PC-3 (cell line): ENCODE measurements around the gene PIEZO2. TPM values are rescaled to one million over a fixed set of nuclear protein-coding genes. Genes with fewer than 3 reads are reported as not detected.
"Not testable (repeated sequence)": the region's sequence is repeated elsewhere in the genome, so short reads cannot be mapped to it uniquely, and the experiment has no call there.

Source experiments
- ATAC-seq: fragments of 200-7000 bp; cut with Tn5 transposase; 2 replicates; pipeline ENCODE4 v1.9.1; 2020; ENCODE audit warnings: mild to moderate bottlenecking, moderate library complexity
- BruUV-seq: library from RNA; stranded (reverse); fragments of 400-500 nt; replicated peaks from 2 replicates; lab custom pipeline; 2021; lab: Mats Ljungman, UMichigan
- CTCF ChIA-PET: fragments of 300-600 bp; sonication (Branson Sonifier 250); formaldehyde crosslinking; loops from one replicate; lab custom pipeline; 2022; ENCODE audit warnings: antibody characterized with exemption; lab: Charles Lee
- POLR2A ChIA-PET: fragments of 300-600 bp; sonication (Branson Sonifier 250); formaldehyde crosslinking; loops from one replicate; lab custom pipeline; 2022; ENCODE audit warnings: antibody characterized with exemption; ENCODE audit not compliant: unreplicated experiment; lab: Charles Lee
- DNase-seq: peaks from one replicate; pipeline ENCODE4 v3.0.0-alpha.2; 2015
- H2AFZ ChIP-seq: fragments of 300-600 bp; sonication (generic); 2 replicates; pipeline ENCODE4 v1.6.0; 2016; ENCODE audit warnings: antibody characterized with exemption, low read length
- H3F3A ChIP-seq: fragments of 300-600 bp; sonication (generic); one replicate; pipeline ENCODE4 v1.6.0; 2017; ENCODE audit warnings: antibody characterized with exemption, low read length, control low read depth, mild to moderate bottlenecking; ENCODE audit not compliant: unreplicated experiment
- H3K27ac ChIP-seq: fragments of 300-600 bp; sonication (generic); 2 replicates; pipeline ENCODE4 v1.5.1; 2016; ENCODE audit warnings: mild to moderate bottlenecking, low read length
- H3K27me3 ChIP-seq: fragments of 300-600 bp; sonication (generic); 2 replicates; pipeline ENCODE4 v1.6.1; 2016; ENCODE audit warnings: low read length, mixed read lengths
- H3K36me3 ChIP-seq: fragments of 300-600 bp; sonication (generic); 2 replicates; pipeline ENCODE4 v1.6.1; 2016; ENCODE audit warnings: low read depth, mixed run types, low read length, mixed read lengths
- H3K4me1 ChIP-seq: fragments of 300-600 bp; sonication (generic); 2 replicates; pipeline ENCODE4 v1.5.1; 2016; ENCODE audit warnings: low read length; ENCODE audit not compliant: insufficient read depth
- H3K4me2 ChIP-seq: fragments of 300-600 bp; sonication (generic); 2 replicates; pipeline ENCODE4 v1.6.0; 2016; ENCODE audit warnings: low read length
- H3K4me3 ChIP-seq: fragments of 300-600 bp; sonication (generic); 2 replicates; pipeline ENCODE4 v1.5.1; 2016; ENCODE audit warnings: mild to moderate bottlenecking, low read length, mixed read lengths
- H3K79me2 ChIP-seq: fragments of 300-600 bp; sonication (generic); 2 replicates; pipeline ENCODE4 v1.6.1; 2017; ENCODE audit warnings: low read length, mixed read lengths
- H3K9ac ChIP-seq: fragments of 300-600 bp; sonication (generic); 2 replicates; pipeline ENCODE4 v1.6.0; 2016; ENCODE audit warnings: mild to moderate bottlenecking, low read length
- H3K9me2 ChIP-seq: fragments of 300-600 bp; sonication (generic); replicated peaks from 2 replicates; pipeline ENCODE4 v1.6.1; 2016; ENCODE audit warnings: mixed run types, low read length, mixed read lengths
- H3K9me3 ChIP-seq: fragments of 300-600 bp; sonication (generic); 2 replicates; pipeline ENCODE4 v1.6.1; 2016; ENCODE audit warnings: low read length, mixed read lengths
- H4K20me1 ChIP-seq: fragments of 300-600 bp; sonication (generic); 2 replicates; pipeline ENCODE4 v1.6.1; 2016; ENCODE audit warnings: low read length, mixed read lengths
- CTCF ChIP-seq: fragments of 300-600 bp; sonication (generic); conservative IDR thresholded peaks from 2 replicates; pipeline ENCODE4 v1.5.1; 2017; ENCODE audit warnings: antibody characterized with exemption, low read depth, mild to moderate bottlenecking, low read length
- EZH2 ChIP-seq: fragments of 300-600 bp; sonication (generic); IDR thresholded peaks from one replicate; pipeline ENCODE4 v1.6.1; 2017; ENCODE audit warnings: antibody characterized with exemption, mild to moderate bottlenecking, low read length; ENCODE audit not compliant: unreplicated experiment
- EZH2phosphoT487 ChIP-seq: fragments of 300-600 bp; sonication (generic); IDR thresholded peaks from 2 replicates; pipeline ENCODE4 v1.6.1; 2018; ENCODE audit warnings: mild to moderate bottlenecking, antibody characterized with exemption, low read length, borderline replicate concordance
- intact Hi-C: fragments of 100-400 bp; cut with micrococcal nuclease; formaldehyde crosslinking; loops from 2 replicates; pipeline ENCODE4 v1.9.0; 2023
- total RNA-seq: library from RNA; depleted of rRNA; stranded (reverse); fragments of >200 nt; gene quantifications from 2 replicates; pipeline ENCODE4 v1.2.3, GENCODE V29; 2014

The PIEZO2 gene
- total RNA-seq, 1 experiment from 2014 or later = not detected

GRCh38 chr18:10659000-10659399 lies 490.4 kb downstream of the PIEZO2 start:
- H3K9me2 ChIP-seq = no peaks in the 10 kb centered on the region
- no peaks in the 10 kb centered on the region for H3K9me3 ChIP-seq
- H2AFZ ChIP-seq = no peak overlapping the region
- H3K36me3 ChIP-seq = no peaks in the 10 kb centered on the region
- no peak for ATAC-seq
- H3K79me2 ChIP-seq = no peaks in the 10 kb centered on the region
- CTCF ChIA-PET = no interaction called here
- no peak overlapping the region for H3K4me3 ChIP-seq
- no peaks in the 10 kb centered on the region for H3K4me1 ChIP-seq
- TF ChIP-seq EZH2 = no peak
- TF ChIP-seq CTCF = no peak
- TF ChIP-seq EZH2phosphoT487 = no peak
- DNase-seq = no peak
- no peaks in the 10 kb centered on the region for H3F3A ChIP-seq
- no TSS peak for BruUV-seq
- no peak overlapping the region for H3K27ac ChIP-seq
- H4K20me1 ChIP-seq = no peaks in the 10 kb centered on the region
- no peak overlapping the region for H3K9ac ChIP-seq
- H3K27me3 ChIP-seq = peaks cover 56% of the 10 kb centered on the region
- no peak overlapping the region for H3K4me2 ChIP-seq
- POLR2A ChIA-PET = no interaction called here
- intact Hi-C loops = no loop called here

- H3K79me2 ChIP-seq, H3K27me3 ChIP-seq, H3K4me2 ChIP-seq, H4K20me1 ChIP-seq, H3K27ac ChIP-seq, H2AFZ ChIP-seq, intact Hi-C loops, H3K9me3 ChIP-seq, CTCF ChIA-PET, H3K4me3 ChIP-seq, POLR2A ChIA-PET, H3K9me2 ChIP-seq, BruUV-seq, H3F3A ChIP-seq, DNase-seq, H3K36me3 ChIP-seq, H3K9ac ChIP-seq, ATAC-seq, H3K4me1 ChIP-seq: not testable (repeated sequence)
These were observed 505.4 kb downstream of the PIEZO2 start for GRCh38 chr18:10644003-10644402.

- H3K79me2 ChIP-seq, H3K27ac ChIP-seq, H3K9me2 ChIP-seq, H2AFZ ChIP-seq, H3K27me3 ChIP-seq, H3K9me3 ChIP-seq, CTCF ChIA-PET, H3K9ac ChIP-seq, H4K20me1 ChIP-seq, H3K36me3 ChIP-seq, BruUV-seq, DNase-seq, POLR2A ChIA-PET, intact Hi-C loops, H3K4me1 ChIP-seq, H3K4me2 ChIP-seq, H3F3A ChIP-seq, H3K4me3 ChIP-seq: not testable (repeated sequence)
- ATAC-seq = peak; percentile 20; the same call in 1 of the 2 replicates
These were observed 506.3 kb downstream of the PIEZO2 start for GRCh38 chr18:10642915-10643524.

- intact Hi-C loops, CTCF ChIA-PET, H3K9me2 ChIP-seq, H3K27me3 ChIP-seq, H3F3A ChIP-seq, H3K79me2 ChIP-seq, H4K20me1 ChIP-seq, H2AFZ ChIP-seq, BruUV-seq, POLR2A ChIA-PET, H3K9me3 ChIP-seq, H3K27ac ChIP-seq, DNase-seq, H3K4me3 ChIP-seq, H3K4me1 ChIP-seq, ATAC-seq, H3K4me2 ChIP-seq, H3K9ac ChIP-seq, H3K36me3 ChIP-seq: not testable (repeated sequence)
These were observed 510.9 kb downstream of the PIEZO2 start for GRCh38 chr18:10638539-10638885.

- H3F3A ChIP-seq, ATAC-seq, H3K79me2 ChIP-seq, H3K27me3 ChIP-seq, H3K9me3 ChIP-seq, H3K27ac ChIP-seq, H3K4me3 ChIP-seq, DNase-seq, H3K4me2 ChIP-seq, H2AFZ ChIP-seq, H3K4me1 ChIP-seq, POLR2A ChIA-PET, intact Hi-C loops, CTCF ChIA-PET, H4K20me1 ChIP-seq, BruUV-seq, H3K9ac ChIP-seq, H3K36me3 ChIP-seq, H3K9me2 ChIP-seq: not testable (repeated sequence)
These were observed 511.4 kb downstream of the PIEZO2 start for GRCh38 chr18:10637858-10638538.

GRCh38 chr18:10629076-10629475 lies 520.3 kb downstream of the PIEZO2 start:
- CTCF ChIA-PET, intact Hi-C loops: not testable (repeated sequence)

More at GRCh38 chr18:10629076-10629475, 520.3 kb downstream of the PIEZO2 start:
- BruUV-seq, H3K4me2 ChIP-seq, H3K4me3 ChIP-seq, H3K27me3 ChIP-seq, H3F3A ChIP-seq, H3K79me2 ChIP-seq, H3K27ac ChIP-seq, H3K36me3 ChIP-seq, H3K9me2 ChIP-seq, H2AFZ ChIP-seq, H3K9ac ChIP-seq, H3K9me3 ChIP-seq, POLR2A ChIA-PET, H4K20me1 ChIP-seq, H3K4me1 ChIP-seq, DNase-seq: not testable (repeated sequence)
- peak; percentile 82 for ATAC-seq
